HL-60 (cell line): Measurements from ENCODE around the gene SHFL.
A peak's percentile ranks its signal among the peaks of the same experiment; 100 is the strongest.

Experiments used
- CTCF ChIP-seq: IDR thresholded peaks from one replicate; pipeline ENCODE4 v1.5.1; 2011; ENCODE audit warnings: low read length, control low read depth, inconsistent platforms; ENCODE audit not compliant: insufficient read depth
- POLR2AphosphoS5 ChIP-seq: IDR thresholded peaks from 2 replicates; pipeline ENCODE4 v1.6.1; 2012; ENCODE audit warnings: low read depth

GRCh38 chr19:10104665-10105508, 18.8 kb downstream of the SHFL start:
- TF ChIP-seq CTCF (no peak), POLR2AphosphoS5 (peak; percentile 57; the same call in 1 of the 2 replicates)
